CD4-positive, alpha-beta T cell treated with Interleukin-6 at 100 ng/mL for 8 hours (primary cell): Measurements from ENCODE around the gene MAP2K2.

Experiments used
- DNase-seq: peaks from one replicate; pipeline ENCODE4 v3.0.0-alpha.2; 2020; ENCODE audit warnings: mixed read lengths, low spot score

The MAP2K2 gene

GRCh38 chr19:4060621-4061177, 63.2 kb downstream of the MAP2K2 start:
- DNase-seq, result no peak

- DNase-seq, result peak; percentile 32
These were observed 63.9 kb downstream of the MAP2K2 start for GRCh38 chr19:4059891-4060620.

GRCh38 chr19:4059453-4059871, 64.5 kb downstream of the MAP2K2 start:
- DNase-seq, result no peak

GRCh38 chr19:4058693-4059452, 65.0 kb downstream of the MAP2K2 start:
- DNase-seq, result no peak

- no peak for DNase-seq
These were observed 65.8 kb downstream of the MAP2K2 start for GRCh38 chr19:4057931-4058692.

DNA sequence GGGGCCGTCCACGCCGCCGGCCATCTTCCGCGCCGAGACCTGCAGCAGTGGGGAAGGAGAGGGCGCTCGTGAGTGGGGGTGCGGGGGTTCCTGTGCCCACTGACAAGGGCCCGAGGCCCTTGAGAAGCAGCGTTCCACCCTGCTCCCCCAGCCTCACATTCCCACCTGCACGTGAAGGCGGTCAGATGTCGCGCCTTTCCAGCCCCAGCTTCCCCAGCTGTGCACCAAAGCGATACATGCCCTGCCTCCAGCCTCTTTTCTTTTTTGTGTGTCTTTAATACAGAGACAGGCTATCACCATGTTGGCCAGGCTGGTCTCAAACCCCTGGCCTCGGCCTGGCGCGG, 68.7 kb downstream of the MAP2K2 start:
- no peak for DNase-seq

- no peak for DNase-seq
These were observed 69.3 kb downstream of the MAP2K2 start for GRCh38 chr19:4054441-4055208.

GRCh38 chr19:4053423-4054324, 70.2 kb downstream of the MAP2K2 start:
- DNase-seq, result no peak

- no peak for DNase-seq
These were observed 70.9 kb downstream of the MAP2K2 start for GRCh38 chr19:4052993-4053422.

GRCh38 chr19:4052114-4052992, 71.6 kb downstream of the MAP2K2 start:
- DNase-seq, result no peak

DNA sequence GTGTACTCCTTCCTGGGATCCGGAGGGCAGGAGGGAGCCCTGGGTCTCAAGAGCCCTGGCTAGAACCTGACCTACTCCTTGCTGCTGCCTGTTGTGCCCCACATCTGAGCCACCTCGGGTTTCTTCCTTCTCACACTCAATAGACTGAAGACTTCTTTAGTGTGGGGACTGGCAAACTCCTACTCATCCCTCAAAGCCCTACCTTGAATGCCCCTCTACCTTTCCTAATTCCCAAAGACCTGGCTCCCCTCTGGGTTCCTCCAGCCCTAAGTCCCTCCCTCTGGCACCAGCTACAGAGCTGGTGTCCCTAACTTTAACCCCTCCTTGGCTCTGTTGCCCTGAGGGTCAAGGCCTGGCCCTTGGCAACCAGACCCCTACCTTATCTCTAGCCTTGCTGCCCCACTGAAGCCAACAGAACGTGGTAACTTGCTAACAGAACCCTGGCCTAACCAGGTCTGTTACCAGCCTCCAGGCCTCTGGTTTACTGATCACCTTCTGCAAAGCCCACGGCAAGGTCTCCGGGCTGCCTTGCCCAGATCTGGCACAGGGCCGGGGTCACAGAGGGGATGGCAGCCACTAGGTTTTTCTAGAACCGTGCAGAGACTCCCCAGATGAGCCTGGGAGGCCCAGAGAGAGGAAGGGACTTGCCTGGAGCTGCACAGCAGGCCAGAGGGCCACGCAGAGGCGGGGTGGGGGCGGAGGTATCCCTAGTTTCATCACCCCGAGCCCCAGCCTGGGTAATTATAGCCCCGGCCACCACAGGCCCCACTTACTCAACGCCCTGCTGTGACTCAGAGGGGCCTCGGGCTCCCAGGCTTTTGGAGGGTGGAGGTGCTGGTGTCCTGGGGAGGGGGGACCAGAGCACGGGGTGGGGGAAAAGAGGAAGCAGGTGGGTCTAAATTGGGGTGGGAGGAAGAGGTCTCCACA, 72.5 kb downstream of the MAP2K2 start:
- no peak for DNase-seq

DNA sequence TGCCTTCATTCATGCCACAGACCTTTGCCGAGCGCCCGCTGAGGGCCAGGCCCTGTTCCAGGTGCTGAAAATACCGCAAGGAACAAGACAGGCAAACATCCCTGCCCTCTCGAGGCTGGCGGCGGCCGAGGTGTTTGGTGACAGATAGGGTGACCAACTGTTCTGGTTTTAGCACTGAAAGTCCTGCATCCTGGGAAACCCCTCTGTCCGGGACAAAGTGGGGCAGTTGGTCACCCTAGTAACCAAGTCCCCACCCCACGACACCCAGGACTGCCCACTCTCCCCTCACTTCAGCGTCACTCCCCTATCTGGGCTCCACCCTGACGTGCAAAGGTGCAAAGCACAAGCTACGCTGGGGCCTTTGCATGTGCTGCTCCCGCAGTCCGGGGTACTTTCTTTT, 74.5 kb downstream of the MAP2K2 start:
- DNase-seq, result no peak

DNA sequence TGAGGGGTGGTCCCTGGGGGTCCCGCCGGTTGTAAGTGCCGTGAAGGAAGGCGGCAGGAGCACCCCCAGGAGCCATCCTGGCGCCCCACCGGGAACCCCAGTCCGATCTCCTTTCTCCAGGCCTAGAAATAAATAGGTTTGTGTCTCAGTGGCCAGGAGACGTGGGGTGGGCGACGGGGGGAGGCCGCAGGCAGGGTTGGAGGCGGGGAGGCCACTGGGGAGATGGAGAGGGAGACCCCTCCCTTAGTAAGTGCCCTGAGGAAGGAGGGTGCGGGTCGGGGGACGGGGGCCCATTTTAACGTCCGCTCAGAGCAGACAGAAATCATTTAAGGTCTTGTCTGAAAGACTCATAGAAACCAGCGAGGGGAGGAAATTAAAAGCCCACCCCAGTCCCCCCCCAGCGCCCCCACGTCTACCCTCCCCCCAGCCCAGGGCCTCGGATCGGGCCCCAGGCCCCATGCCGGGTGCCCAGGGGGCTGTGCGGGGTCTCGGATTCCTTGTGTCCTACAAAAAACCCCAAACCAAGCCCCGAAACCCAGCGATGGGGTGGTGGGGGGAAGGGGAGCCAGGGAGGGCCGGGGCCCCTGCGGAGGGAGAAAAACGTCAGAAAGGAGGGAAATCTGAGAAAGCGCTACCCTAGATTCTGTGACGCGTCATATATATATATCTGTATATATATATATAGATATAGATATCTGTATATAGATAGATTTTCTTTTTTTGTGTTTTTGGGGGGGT, 76.8 kb downstream of the MAP2K2 start:
- DNase-seq, result no peak

DNA sequence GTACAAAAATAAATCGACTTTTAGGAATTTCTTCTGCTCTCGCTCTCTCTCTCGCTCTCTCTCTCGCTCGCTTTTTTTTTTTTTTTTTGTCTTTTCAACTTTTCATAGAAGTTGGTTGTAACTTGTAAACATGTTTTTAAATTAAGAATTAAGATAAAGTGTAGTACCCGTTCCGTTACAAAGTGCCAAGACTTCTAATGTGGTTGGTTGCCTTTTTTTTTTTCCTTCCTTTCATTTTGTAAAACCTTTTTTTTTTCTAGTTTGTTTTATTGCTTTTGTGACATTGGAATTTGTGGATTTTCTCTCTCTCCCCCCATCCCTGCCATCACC, 77.6 kb downstream of the MAP2K2 start:
- DNase-seq, result no peak

DNA sequence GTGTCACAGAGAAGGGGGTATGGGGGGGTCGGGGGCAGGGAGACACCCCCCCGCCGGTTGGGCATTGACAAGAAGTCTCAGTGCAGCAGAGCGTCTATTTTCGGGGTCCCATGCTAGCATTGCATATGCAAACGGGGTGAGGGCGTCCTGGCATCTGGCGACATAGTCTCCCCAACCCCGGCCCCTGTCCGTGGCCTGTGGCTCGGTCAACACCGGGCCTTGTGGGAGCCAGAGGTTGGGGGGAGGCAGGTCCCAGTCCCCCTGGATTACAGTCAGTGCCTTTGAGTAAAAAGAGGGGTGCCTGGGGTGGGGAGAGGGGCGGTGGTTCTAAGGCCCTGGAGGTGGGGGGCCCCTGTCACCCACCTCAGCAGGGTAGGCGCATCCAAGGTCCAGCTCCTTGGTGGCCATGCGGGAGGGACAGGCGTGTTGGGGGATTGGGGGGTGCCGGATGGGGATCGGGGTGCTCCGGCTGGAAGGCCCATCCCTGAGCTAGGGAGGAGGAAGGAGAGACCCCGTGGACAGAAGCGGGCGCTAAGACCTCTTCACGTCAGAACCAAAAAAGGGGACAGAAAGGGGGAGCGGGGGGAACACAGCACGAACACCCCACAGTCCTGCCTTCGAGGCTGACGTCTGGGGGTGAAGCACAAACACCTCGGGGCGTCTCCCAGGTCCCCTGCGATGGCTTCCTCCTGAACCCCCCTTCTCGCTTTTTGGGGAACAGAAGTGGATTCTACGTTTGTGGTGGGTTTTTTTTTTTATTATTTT, 78.1 kb downstream of the MAP2K2 start:
- DNase-seq, result no peak

- no peak for DNase-seq
These were observed 78.9 kb downstream of the MAP2K2 start for GRCh38 chr19:4044990-4045465.
